ENCODE results near the gene MCF2L.

MCF2L gene

GRCh38 chr13:113000575-113000974 is 31.6 kb downstream of the MCF2L start:
- no peak for DNase-seq

GRCh38 chr13:113001241-113002140 is 32.5 kb downstream of the MCF2L start:
- DNase-seq = peak in 1 of 2 donors; percentile 67

- no peak for DNase-seq
These were observed 33.3 kb downstream of the MCF2L start for GRCh38 chr13:113002206-113002912.

- DNase-seq = no peak
These were observed 33.9 kb downstream of the MCF2L start for GRCh38 chr13:113002913-113003290.

- DNase-seq = no peak
These were observed 35.1 kb downstream of the MCF2L start for GRCh38 chr13:113004126-113004525.

- DNase-seq = peak in 1 of 2 donors; percentile 55
These were observed 36.3 kb downstream of the MCF2L start for GRCh38 chr13:113005076-113005865.

- no peak for DNase-seq
These were observed 37.0 kb downstream of the MCF2L start for GRCh38 chr13:113005997-113006396.

GRCh38 chr13:113006660-113007059 is 37.6 kb downstream of the MCF2L start:
- no peak for DNase-seq

GRCh38 chr13:113008851-113009250 is 39.8 kb downstream of the MCF2L start:
- no peak for DNase-seq

GRCh38 chr13:113009743-113010509 is 40.9 kb downstream of the MCF2L start:
- DNase-seq = no peak

- DNase-seq = no peak
These were observed 41.5 kb downstream of the MCF2L start for GRCh38 chr13:113010510-113010865.

- DNase-seq = no peak
These were observed 44.3 kb downstream of the MCF2L start for GRCh38 chr13:113013303-113013702.

- DNase-seq = no peak
These were observed 45.1 kb downstream of the MCF2L start for GRCh38 chr13:113013878-113014751.

- no peak for DNase-seq
These were observed 46.0 kb downstream of the MCF2L start for GRCh38 chr13:113014752-113015745.

- no peak for DNase-seq
These were observed 47.0 kb downstream of the MCF2L start for GRCh38 chr13:113015826-113016525.

GRCh38 chr13:113016526-113017295 is 47.7 kb downstream of the MCF2L start:
- no peak for DNase-seq

GRCh38 chr13:113017506-113018215 is 48.6 kb downstream of the MCF2L start:
- DNase-seq = no peak

Measured in bone marrow (tissue), 2 donors.